PC-3 (cell line): ENCODE measurements around the gene INAVA. TPM values are rescaled to one million over a fixed set of nuclear protein-coding genes. Genes with fewer than 3 reads are reported as not detected.

Source experiments
- ATAC-seq: fragments of 200-7000 bp; cut with Tn5 transposase; 2 replicates; pipeline ENCODE4 v1.9.1; 2020; ENCODE audit warnings: mild to moderate bottlenecking, moderate library complexity
- Bru-seq: library from RNA; stranded (reverse); fragments of 400-500 nt; gene quantifications from one replicate; lab custom pipeline; 2021; lab: Mats Ljungman, UMichigan
- BruChase-seq, 2 experiments: library from RNA; stranded (reverse); fragments of 400-500 nt; gene quantifications; one replicate each; lab custom pipeline; 2021; lab: Mats Ljungman, UMichigan
- BruUV-seq: library from RNA; stranded (reverse); fragments of 400-500 nt; replicated peaks from 2 replicates; lab custom pipeline; 2021; lab: Mats Ljungman, UMichigan
- CTCF ChIA-PET: fragments of 300-600 bp; sonication (Branson Sonifier 250); formaldehyde crosslinking; loops from one replicate; lab custom pipeline; 2022; ENCODE audit warnings: antibody characterized with exemption; lab: Charles Lee
- POLR2A ChIA-PET: fragments of 300-600 bp; sonication (Branson Sonifier 250); formaldehyde crosslinking; loops from one replicate; lab custom pipeline; 2022; ENCODE audit warnings: antibody characterized with exemption; ENCODE audit not compliant: unreplicated experiment; lab: Charles Lee
- DNase-seq: peaks from one replicate; pipeline ENCODE4 v3.0.0-alpha.2; 2015
- H2AFZ ChIP-seq: fragments of 300-600 bp; sonication (generic); 2 replicates; pipeline ENCODE4 v1.6.0; 2016; ENCODE audit warnings: antibody characterized with exemption, low read length
- H3F3A ChIP-seq: fragments of 300-600 bp; sonication (generic); one replicate; pipeline ENCODE4 v1.6.0; 2017; ENCODE audit warnings: antibody characterized with exemption, low read length, control low read depth, mild to moderate bottlenecking; ENCODE audit not compliant: unreplicated experiment
- H3K27ac ChIP-seq: fragments of 300-600 bp; sonication (generic); 2 replicates; pipeline ENCODE4 v1.5.1; 2016; ENCODE audit warnings: mild to moderate bottlenecking, low read length
- H3K27me3 ChIP-seq: fragments of 300-600 bp; sonication (generic); 2 replicates; pipeline ENCODE4 v1.6.1; 2016; ENCODE audit warnings: low read length, mixed read lengths
- H3K36me3 ChIP-seq: fragments of 300-600 bp; sonication (generic); 2 replicates; pipeline ENCODE4 v1.6.1; 2016; ENCODE audit warnings: low read depth, mixed run types, low read length, mixed read lengths
- H3K4me1 ChIP-seq: fragments of 300-600 bp; sonication (generic); 2 replicates; pipeline ENCODE4 v1.5.1; 2016; ENCODE audit warnings: low read length; ENCODE audit not compliant: insufficient read depth
- H3K4me2 ChIP-seq: fragments of 300-600 bp; sonication (generic); 2 replicates; pipeline ENCODE4 v1.6.0; 2016; ENCODE audit warnings: low read length
- H3K4me3 ChIP-seq: fragments of 300-600 bp; sonication (generic); 2 replicates; pipeline ENCODE4 v1.5.1; 2016; ENCODE audit warnings: mild to moderate bottlenecking, low read length, mixed read lengths
- H3K79me2 ChIP-seq: fragments of 300-600 bp; sonication (generic); 2 replicates; pipeline ENCODE4 v1.6.1; 2017; ENCODE audit warnings: low read length, mixed read lengths
- H3K9ac ChIP-seq: fragments of 300-600 bp; sonication (generic); 2 replicates; pipeline ENCODE4 v1.6.0; 2016; ENCODE audit warnings: mild to moderate bottlenecking, low read length
- H3K9me2 ChIP-seq: fragments of 300-600 bp; sonication (generic); replicated peaks from 2 replicates; pipeline ENCODE4 v1.6.1; 2016; ENCODE audit warnings: mixed run types, low read length, mixed read lengths
- H3K9me3 ChIP-seq: fragments of 300-600 bp; sonication (generic); 2 replicates; pipeline ENCODE4 v1.6.1; 2016; ENCODE audit warnings: low read length, mixed read lengths
- H4K20me1 ChIP-seq: fragments of 300-600 bp; sonication (generic); 2 replicates; pipeline ENCODE4 v1.6.1; 2016; ENCODE audit warnings: low read length, mixed read lengths
- EZH2 ChIP-seq: fragments of 300-600 bp; sonication (generic); IDR thresholded peaks from one replicate; pipeline ENCODE4 v1.6.1; 2017; ENCODE audit warnings: antibody characterized with exemption, mild to moderate bottlenecking, low read length; ENCODE audit not compliant: unreplicated experiment
- EZH2phosphoT487 ChIP-seq: fragments of 300-600 bp; sonication (generic); IDR thresholded peaks from 2 replicates; pipeline ENCODE4 v1.6.1; 2018; ENCODE audit warnings: mild to moderate bottlenecking, antibody characterized with exemption, low read length, borderline replicate concordance
- intact Hi-C: fragments of 100-400 bp; cut with micrococcal nuclease; formaldehyde crosslinking; loops from 2 replicates; pipeline ENCODE4 v1.9.0; 2023
- long read RNA-seq: library from polyadenylated mRNA; unstranded; transcript quantifications from one replicate; pipeline ENCODE4 v2.0.0, GENCODE V29; 2021; ENCODE audit not compliant: unreplicated experiment
- total RNA-seq: library from RNA; depleted of rRNA; stranded (reverse); fragments of >200 nt; gene quantifications from 2 replicates; pipeline ENCODE4 v1.2.3, GENCODE V29; 2014; rRNA removed
- TF ChIP-seq, protein P1 (sequence below): fragments of 300-600 bp; sonication (generic); conservative IDR thresholded peaks from 2 replicates; pipeline ENCODE4 v1.5.1; 2017; ENCODE audit warnings: antibody characterized with exemption, low read depth, mild to moderate bottlenecking, low read length

INAVA gene, protein sequence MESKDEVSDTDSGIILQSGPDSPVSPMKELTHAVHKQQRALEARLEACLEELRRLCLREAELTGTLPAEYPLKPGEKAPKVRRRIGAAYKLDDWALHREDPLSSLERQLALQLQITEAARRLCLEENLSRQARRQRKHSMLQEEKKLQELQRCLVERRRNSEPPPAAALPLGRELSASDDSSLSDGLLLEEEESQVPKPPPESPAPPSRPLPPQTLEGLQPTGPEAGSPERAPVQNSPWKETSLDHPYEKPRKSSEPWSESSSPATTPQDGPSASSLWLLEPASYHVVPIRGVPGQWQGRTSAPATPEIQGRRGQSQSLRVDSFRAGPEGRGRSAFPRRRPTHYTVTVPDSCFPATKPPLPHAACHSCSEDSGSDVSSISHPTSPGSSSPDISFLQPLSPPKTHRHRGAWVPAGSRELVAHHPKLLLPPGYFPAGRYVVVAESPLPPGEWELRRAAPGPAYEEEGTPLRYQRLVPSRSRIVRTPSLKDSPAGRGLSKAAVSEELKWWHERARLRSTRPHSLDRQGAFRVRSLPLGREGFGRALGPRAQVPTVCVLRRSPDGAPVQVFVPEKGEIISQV
- total RNA-seq = 102 and 128 TPM in 2 replicates
- percentile 92 among the genes with signal in this experiment for Bru-seq, nascent RNA
- BruChase-seq, experiment 1, labeled RNA remaining after a 6-hour chase = percentile 90 among the genes with signal in this experiment
- BruChase-seq, experiment 2, labeled RNA remaining after a 2-hour chase = percentile 93 among the genes with signal in this experiment
- long read RNA-seq, full-length matches to known transcripts = 23 of 155 reads
- long read RNA-seq, partial matches to known transcripts = 118 of 155 reads
- long read RNA-seq, other reads (novel, unspliced or antisense) = 14 of 155 reads

GRCh38 chr1:200894712-200895442 lies at the start of gene INAVA:
Gene INAVA, plus strand, starts transcription at chr1:200894900. Its CDS starts 3,501 bp downstream, at chr1:200898401.
- peaks cover 73% of the 10 kb centered on the region for H3K4me1 ChIP-seq
- BruUV-seq = TSS peak; percentile 35

GRCh38 chr1:200845360-200845759 lies 49.3 kb upstream of the INAVA start:
- intact Hi-C loops = loop anchor here (10.0 kb wide), 1 partner anchor 1061 kb away; no protein-coding TSS in a partner anchor
- peaks cover 4% of the 10 kb centered on the region for H3K4me1 ChIP-seq
- no peaks in the 10 kb centered on the region for H3K9me2 ChIP-seq
- BruUV-seq = no TSS peak
- H4K20me1 ChIP-seq = no peaks in the 10 kb centered on the region
- H3K9me3 ChIP-seq = no peaks in the 10 kb centered on the region
- H3K27me3 ChIP-seq = peaks cover 30% of the 10 kb centered on the region
- no peaks in the 10 kb centered on the region for H3F3A ChIP-seq
- ATAC-seq = no peak
- H3K36me3 ChIP-seq = peaks cover 20% of the 10 kb centered on the region
- CTCF ChIA-PET = no interaction called here
- H2AFZ ChIP-seq = no peak overlapping the region
- no peaks in the 10 kb centered on the region for H3K79me2 ChIP-seq
- no peak for DNase-seq
- no peak overlapping the region for H3K4me2 ChIP-seq
- no peak overlapping the region for H3K4me3 ChIP-seq
- no peak overlapping the region for H3K27ac ChIP-seq
- no peak overlapping the region for H3K9ac ChIP-seq
- POLR2A ChIA-PET = no interaction called here
- TF ChIP-seq EZH2phosphoT487 (no peak), EZH2 (no peak)
- TF ChIP-seq, protein P1, sequence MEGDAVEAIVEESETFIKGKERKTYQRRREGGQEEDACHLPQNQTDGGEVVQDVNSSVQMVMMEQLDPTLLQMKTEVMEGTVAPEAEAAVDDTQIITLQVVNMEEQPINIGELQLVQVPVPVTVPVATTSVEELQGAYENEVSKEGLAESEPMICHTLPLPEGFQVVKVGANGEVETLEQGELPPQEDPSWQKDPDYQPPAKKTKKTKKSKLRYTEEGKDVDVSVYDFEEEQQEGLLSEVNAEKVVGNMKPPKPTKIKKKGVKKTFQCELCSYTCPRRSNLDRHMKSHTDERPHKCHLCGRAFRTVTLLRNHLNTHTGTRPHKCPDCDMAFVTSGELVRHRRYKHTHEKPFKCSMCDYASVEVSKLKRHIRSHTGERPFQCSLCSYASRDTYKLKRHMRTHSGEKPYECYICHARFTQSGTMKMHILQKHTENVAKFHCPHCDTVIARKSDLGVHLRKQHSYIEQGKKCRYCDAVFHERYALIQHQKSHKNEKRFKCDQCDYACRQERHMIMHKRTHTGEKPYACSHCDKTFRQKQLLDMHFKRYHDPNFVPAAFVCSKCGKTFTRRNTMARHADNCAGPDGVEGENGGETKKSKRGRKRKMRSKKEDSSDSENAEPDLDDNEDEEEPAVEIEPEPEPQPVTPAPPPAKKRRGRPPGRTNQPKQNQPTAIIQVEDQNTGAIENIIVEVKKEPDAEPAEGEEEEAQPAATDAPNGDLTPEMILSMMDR = no peak

More at GRCh38 chr1:200894712-200895442, at the start of gene INAVA:
- no peaks in the 10 kb centered on the region for H3K9me2 ChIP-seq
- no peaks in the 10 kb centered on the region for H3K27me3 ChIP-seq
- ChIA-PET CTCF (interaction anchor here (0.5 to 0.6 kb wide), 2 partner anchors 126 to 546 kb away, joined by 4 to 5 read pairs; no protein-coding TSS in a partner anchor), POLR2A (interaction anchor here (0.6 to 1.3 kb wide), 2 partner anchors 53 to 225 kb away, joined by 4 to 5 read pairs; partner anchors contain the start of gene DDX59)
- H3K4me2 ChIP-seq = peak within 1 kb of the TSS; percentile 86
- ATAC-seq = peak; percentile 11
- peaks cover 13% of the 10 kb centered on the region for H3F3A ChIP-seq
- TF ChIP-seq EZH2 (no peak), EZH2phosphoT487 (no peak)
- TF ChIP-seq, protein P1 = peak; percentile 48; the same call in 1 of the 2 replicates
- H3K9ac ChIP-seq = peak within 1 kb of the TSS; percentile 62
- H3K79me2 ChIP-seq = peaks cover 82% of the 10 kb centered on the region
- peaks cover 11% of the 10 kb centered on the region for H4K20me1 ChIP-seq
- intact Hi-C loops = loop anchor here (5.0 kb wide), 1 partner anchor 217 kb away; the partner anchor contains the start of gene CACNA1S
- H3K27ac ChIP-seq = peak within 1 kb of the TSS; percentile 74
- H3K36me3 ChIP-seq = peaks cover 17% of the 10 kb centered on the region
- H3K9me3 ChIP-seq = no peaks in the 10 kb centered on the region
- H2AFZ ChIP-seq = peak within 1 kb of the TSS; percentile 54
- peak; percentile 99 for DNase-seq
- H3K4me3 ChIP-seq = peak within 1 kb of the TSS; percentile 67
